ENCODE data around the gene PACSIN2.
"Not testable (repeated sequence)": the region's sequence is repeated elsewhere in the genome, so short reads cannot be mapped to it uniquely, and the experiment has no call there.

Gene PACSIN2

DNA sequence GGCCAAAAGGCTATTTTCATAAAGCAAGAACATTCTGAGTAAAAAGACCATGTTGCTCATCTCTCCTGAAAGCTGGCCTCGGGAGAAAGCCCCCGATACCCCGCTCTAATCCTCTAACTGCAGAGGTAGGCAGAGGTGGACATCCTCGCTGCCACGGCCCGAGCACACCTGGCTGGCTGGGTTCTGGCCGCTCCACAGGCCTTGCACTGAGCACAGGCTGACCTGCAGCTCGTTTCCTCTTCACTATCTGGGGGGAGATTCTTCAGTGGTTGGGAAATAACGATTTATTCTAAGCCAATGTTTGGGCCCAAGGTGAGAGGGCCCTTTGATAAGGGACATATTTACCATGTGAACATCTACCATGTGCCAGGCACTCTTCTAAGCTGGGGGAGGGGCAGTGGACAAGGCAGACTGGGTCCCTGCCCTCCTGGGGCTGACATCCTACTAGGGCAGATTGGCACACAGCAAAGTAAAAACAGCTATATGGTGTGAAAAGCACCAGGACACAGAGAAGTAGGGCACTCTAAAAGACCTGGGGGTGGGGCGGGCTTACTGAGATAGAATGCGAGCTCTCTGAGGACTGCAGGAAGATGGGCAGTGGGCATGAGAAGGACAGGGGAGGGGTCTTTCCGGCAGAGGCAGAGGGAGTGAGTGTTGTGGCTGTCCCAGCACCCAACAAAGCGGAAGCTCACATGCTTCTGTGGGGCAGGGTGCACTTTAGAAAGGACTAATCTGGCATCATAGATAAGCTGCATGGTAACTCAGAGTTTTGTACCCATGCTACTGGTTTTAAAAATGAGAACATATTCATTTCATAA is 92.4 kb downstream of the PACSIN2 start:
- no peak for DNase-seq

DNA sequence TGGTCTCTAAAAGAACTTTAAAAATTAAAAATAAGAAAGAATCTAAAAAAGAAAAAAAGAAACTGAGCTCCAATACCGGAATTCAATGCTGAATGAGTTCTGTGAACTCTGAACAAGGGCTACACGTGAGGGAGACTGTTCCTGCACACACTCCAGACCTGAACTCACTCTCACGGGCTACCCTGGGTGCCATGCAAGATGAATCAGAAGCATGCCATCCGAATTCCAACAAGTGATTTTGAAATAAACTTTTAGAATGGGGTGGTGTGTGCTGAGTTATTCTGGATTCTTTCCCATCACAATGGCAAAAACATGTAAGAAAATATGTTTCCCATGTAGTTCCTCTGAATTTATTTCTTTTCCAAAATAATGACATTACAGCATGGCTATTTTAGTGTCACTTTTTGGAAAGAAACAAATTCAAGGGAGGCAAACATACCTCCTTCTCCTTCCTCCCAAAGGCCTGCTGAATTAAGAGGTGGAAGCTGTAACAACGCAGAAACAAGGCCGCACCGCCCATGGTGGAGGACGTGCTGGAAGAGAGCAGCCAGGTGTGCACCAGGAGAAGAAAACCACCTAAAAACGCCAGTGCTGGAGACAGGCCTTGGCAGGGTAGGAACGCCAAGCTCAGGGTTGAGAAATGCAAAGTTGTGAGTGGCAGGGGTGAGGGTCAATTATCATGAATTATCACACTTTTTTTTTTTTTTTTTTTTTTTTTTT is 94.7 kb downstream of the PACSIN2 start:
- DNase-seq, result peak; percentile 16

DNA sequence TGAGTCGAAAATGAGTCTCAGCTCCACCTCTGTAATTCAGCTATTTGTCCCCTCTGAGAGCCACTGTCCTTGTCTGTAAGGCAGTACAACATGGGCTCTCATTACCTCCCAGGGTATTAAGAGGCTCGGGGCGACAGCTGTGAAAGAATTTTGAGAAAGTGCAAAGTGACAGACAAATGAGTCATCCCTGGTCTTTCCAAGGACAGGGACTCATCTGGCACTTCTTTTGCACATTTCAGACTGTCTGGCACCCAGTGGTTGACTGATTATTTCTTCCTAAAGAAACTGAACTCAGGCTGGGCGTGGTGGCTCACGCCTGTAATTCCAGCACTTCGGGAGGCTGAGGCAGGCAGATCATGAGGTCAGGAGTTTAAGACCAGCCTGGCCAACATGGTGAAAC is 95.8 kb downstream of the PACSIN2 start:
- DNase-seq, result peak; percentile 21

DNA sequence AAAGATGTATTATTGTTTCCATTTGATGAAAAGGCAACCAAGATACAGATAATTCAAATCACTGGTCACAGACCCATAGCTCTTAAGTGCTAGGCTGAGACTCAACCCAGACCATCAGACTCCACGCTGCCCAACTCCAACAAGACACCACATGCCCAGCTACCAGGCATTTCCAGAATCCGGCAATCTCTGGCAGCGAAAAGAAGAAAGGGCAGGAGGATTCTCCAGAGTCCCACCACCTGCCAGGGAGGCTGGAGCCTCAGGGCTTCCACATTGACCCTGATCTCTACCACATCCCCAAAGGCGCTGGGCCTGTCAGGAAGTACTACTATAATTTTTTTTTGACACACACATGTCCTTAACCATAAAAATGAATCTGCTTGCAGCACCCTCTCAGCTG is 96.4 kb downstream of the PACSIN2 start:
- DNase-seq, result no peak

DNA sequence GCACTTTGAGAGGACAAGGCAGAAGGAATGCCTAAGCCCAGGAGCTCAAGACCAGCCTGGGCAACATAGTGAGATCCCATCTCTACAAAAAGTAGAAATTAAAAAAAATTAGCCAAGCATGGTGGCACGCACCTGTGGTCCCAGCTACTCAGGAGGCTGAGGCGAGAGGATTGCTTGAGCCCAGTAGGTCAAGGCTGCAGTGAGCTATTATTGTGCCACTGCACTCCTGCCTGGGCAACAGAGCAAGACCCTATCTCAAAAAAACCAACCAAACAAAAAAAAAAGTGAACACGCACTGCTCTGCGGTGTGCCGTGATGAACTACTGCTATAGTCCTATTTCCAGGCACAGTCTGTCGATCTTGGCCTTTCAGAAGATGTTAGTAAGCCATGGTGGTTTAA is 97.6 kb downstream of the PACSIN2 start:
- not testable (repeated sequence) for DNase-seq

DNA sequence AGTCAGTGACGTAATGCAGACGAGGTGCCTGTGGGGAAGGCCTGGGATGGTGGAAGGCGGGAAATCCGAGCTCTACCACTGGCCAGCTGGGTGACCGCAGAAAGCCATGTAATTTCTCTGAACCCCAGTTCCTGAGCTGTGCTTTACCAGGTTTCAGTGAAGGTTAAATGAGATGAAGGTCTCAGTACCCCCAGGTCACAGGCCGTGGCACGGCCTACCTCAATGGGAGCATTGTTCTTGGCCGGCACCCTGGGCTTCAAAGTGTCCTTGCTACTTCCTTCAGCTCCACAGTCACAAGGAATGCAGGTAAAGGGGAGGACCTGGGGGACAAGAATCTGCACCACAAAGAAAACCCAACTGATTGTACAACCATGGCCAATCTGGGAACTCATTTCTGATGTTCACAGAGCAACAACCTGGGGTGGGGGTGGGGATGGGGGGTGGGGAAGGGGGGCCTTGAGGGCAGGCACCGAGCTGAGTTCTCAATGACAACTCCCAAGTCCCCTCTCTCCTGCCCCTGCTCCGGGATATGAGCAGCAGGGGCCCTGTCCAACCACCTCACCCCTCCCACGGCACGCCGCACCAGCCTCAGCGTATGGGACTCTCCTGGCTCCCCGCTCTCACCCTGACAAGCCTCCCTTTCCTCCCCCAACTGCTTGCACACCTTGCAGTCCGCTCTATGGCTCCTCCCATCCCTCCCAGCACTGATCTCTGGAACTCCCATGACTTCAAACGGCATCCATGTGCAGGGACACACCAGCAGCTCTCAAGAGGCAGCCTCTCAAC is 98.8 kb downstream of the PACSIN2 start:
- DNase-seq, result no peak

DNA sequence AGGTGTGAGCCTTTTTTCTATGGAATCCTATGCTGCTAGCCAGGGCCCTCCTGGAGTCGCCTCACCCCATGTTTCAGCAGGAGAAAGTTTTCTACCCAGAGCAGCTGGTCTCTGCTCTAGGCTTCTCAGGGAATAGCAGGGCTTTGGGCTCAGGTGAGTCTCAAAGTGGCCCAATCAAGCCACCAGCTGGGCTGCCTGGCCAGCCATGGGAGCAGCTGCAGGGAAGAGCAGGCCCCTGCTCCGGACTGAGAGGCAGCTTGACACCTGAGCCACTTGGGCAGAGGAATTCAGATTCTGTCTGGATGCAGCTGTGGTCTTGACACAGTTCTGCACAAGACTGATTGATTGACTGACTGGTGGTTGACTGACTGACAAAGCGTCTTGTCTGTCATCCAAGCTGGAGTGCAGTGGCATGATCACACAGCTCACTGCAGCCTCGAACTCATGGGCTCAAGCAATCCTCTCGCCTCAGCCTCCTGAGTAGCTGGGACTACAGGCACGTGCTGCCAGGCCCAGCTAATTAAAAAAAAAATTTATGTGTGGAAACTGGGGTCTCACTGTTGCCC is 100.4 kb downstream of the PACSIN2 start:
- DNase-seq, result no peak

DNA sequence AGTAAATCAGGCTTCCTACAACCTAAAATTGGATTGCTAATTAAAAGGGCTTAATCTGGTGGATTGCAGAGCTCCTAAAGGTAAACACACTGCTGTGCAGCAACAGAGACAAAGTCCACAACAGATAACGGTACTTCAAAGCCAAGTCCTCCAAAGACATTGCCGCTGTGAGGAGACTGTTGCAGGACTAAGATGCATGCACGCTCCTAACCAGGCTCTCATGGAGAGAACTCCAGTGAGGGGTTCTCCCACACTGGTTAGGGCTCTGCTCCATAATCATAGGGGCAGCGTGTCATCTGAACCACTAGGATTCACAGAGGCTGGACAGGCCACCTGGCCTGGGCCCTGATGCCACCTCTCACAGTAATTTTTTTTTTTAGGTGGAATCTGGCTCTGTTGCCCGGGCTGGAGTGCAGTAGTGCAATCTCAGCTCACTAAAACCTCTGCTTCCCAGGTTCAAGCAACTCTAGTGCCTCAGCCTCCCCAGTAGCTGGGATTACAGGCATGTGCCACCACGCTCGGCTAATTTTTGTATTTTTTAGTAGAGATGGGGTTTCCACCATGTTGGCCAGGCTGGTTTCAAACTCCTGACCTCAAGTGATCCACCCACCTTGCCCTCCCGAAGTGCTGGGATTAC is 101.0 kb downstream of the PACSIN2 start:
- no peak for DNase-seq

DNA sequence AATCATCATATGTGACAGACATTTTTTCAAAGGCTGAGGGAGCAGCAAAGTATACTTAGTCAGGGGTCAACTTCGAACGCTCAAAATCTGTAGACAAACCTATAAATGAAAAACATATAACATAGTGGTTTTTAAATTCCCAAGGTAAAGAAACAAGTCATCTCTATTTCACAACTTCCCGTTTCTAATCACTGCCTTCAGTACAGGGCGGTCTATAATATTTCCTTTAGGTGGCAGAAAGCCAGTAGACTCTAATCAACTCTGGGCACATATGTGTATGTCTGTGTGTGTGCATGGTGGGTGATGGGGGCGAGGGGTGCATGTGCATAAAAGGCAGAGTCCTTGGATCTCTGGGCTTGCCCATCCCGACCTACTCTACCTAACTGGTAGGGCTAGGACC is 102.9 kb downstream of the PACSIN2 start:
- DNase-seq, result no peak

DNA sequence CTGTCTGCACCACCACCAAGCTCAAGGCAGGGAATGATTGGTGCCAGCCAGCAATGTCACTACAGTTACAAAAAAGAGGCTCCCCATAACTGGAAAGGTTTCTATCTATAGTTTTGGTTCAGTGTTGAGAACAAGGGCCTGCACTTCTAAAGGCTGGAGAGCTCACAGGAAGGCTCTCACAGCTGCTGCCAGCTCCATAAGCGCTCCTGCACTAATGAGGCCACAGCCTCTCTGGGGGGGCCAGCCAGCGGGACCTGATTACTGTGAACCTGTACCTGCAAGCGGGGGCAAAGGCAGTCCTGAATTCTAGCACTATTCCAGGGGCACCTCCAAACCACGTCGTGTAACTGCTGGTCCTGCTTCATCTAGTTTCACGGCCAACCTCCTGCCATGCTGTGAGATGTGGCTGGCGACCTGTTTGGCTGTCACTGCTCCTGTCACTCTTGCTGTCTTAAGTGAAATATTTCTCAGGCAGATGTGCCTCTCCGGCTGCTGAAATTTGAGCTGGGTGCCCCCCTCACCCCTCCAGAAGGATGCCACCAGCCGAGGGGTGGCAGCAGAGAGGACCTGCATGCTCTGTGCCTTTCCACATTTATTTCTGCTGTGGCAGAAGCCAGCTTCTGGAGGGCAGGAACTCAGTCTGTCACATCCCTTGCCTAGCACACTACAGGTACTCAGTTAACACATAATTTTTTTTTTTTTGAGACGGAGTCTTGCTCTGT is 104.6 kb downstream of the PACSIN2 start:
- DNase-seq, result no peak

DNA sequence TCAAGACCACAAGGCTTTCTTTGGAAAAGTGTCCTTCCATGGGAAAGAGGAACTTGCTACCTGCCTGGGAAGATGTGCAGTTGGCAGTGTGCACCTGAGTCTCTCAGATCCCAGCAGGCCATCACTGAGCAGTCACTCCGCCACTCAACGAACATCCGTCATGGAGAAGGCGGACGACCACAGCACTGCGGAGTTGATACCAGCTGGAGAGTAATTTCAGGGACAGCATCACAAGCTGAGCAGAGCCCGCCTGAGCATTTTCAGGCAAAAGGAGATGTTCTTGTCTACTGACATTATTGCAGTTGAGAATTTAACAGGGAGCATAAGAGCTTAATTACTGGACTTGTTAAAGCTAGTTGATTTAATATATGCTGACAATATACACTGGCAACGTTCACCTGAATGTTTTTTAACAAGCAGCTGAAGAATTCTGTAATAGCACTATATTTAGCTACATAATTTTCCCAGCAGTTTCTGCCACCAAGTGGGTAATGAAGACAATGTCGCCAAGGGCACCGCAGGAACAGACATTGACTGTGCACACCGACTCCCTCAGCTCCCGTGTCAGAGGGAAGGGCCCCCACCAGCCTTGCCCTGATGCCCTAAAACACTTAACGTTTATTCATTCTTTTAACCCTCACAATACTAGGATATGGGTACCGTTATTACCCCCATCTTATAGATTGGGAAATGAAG is 105.4 kb downstream of the PACSIN2 start:
- no peak for DNase-seq

DNA sequence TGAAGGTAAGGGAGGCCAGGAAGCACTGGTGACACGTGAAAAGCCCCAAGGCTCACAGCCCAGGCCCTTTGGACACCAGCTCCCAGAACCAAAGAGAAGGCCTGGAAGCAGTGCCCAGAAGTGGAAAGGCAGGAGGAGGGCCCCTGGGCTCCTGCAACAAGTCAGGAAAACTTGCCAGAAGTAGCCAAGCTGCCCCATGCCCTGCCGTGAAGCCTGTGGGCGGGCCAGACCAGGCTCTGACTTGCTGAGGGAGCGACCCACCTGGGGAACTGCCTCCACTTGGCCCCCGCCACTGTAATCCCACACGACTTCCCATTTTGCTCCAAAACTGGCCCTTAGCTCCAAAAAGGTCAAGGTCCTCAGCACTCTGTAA is 106.6 kb downstream of the PACSIN2 start:
- DNase-seq, result no peak

DNA sequence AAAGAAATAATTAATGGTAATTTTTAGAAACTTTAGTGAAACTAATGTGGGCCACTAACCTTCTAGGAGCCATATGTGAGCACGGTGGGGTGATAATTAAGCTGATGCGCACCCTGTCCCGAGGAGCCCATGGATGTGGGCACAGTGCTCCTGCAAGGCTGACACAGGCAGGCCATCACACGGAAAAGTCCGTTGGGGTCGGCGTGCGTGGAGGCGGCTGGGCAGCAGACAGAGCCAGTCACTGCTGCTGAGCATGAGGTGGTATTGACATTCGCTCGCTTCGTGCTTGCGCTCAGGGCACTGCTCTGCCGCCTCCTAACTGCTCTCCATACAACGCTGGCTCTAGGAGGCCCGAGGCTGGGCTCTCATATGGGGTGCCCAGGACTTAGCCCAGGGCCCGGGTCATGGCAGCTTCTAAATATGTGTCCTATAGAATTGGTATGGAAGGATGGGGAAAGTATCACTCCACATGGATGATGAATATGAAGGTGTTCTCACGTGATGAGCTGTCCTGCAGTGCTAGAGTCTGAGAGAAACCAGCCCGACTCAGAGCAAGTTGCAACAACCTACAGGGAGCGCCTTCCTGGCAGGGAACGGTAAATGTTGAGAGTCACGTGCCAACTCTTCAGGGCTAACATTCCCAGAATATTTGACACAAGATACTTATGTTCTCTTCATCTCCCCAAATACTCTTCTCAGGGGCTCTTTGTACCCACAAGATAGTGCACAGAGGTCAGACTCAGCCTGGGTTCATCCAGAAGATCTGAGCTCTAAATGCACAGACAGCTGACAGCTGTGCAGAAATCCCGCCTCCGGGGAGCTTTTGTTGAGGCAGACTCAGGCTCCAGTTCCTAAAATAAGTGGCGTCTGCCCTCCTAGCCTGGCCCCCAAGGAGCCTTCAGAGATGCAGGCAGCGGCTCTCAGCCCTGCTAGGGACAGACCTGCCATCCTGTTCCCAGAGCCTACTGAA is 107.3 kb downstream of the PACSIN2 start:
- DNase-seq, result peak; percentile 66

DNA sequence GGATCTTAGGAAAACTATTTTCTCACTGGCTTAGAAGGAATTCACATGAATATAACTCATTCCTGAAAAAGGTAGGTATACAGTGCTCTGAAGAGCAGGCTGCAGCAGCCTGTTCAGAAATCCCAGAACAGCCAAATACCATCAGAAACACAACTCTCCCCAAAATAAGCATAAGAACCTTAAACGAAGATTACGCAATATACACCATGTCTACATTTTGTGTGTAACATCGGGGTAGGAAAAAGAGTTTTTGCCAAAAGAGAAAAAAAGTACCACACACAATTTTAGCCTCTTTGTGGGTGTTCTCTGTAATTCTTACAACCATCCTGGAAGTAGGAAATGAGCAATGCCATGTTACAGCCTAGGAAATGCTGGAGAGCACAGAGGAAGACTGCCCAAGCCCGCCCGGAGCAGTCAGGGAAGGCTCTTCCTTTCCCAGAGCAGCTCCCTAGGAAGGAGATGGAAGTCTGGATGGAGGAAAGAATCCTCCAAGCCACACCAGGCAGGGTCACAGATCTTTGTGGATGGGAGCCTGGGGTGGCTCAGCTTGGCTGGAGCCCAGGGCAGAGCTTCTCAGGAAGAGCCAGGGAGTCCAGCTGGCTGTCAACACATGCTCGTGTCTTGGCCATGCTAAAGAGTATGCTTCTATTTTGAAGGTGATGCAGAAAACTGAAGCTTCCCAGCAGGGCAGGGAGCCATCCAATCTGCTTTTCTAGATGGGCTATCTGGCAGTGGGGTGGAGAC is 108.2 kb downstream of the PACSIN2 start:
- no peak for DNase-seq

DNA sequence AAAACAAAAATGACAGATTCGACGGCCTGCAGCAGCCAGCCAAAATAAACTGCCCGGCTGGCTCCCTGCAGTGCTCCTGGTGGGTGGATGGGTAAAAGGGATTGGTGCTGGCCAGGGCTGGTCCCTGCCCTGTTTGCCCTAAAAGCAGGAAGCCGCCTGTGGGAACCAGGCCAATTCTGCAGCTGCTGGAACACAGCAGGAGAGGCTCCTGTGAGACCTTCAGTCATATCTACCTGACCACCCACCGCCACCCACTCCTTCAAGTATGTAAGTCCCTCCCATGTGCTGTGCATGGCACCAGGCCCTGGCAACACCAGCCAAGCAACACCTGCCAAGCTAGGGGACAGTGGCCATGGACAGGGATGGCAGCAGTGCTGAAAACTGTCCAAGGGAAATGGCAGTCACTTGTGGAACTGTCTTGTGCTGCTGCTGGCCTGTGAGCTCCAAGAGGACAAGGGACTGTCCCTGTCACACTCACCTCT is 109.2 kb downstream of the PACSIN2 start:
- no peak for DNase-seq

DNA sequence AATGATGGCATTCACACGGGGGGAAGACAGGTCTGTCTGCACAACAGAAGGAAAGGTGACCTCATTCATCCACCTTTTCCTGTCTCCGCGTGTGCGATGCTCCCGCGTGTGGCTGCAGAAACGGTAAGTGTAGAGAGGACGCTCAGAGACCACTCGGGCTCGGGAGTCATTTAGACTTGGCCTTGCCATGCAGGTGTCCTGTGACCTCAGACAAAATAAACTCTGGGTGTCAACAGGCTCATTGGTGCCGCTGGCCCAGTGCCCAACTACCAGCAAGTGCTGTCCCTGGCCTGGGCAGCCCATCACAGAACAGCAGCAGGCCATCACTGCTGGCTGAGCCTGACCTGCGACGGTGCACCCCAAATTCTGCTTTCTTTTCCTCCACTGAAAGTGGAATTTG is 109.7 kb downstream of the PACSIN2 start:
- no peak for DNase-seq

DNA sequence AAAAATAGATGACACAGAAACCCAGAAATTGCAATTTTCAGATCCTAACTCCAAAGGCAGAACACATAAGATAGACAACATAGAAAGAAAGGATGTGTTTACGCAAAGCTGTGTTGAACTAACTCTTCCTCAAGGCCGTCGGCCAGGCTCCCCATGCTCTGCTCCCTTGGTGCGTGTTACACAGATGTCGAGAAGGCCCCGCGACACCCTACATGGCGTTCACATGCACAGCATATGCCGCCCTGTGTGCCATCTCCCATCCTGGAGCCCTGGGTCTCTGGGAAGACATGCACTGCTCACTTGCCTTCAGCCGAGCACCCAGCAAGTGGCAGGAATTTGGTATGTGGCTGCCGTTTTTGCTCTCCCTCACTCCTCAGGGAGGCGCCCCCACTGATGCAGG is 110.9 kb downstream of the PACSIN2 start:
- DNase-seq, result no peak

DNA sequence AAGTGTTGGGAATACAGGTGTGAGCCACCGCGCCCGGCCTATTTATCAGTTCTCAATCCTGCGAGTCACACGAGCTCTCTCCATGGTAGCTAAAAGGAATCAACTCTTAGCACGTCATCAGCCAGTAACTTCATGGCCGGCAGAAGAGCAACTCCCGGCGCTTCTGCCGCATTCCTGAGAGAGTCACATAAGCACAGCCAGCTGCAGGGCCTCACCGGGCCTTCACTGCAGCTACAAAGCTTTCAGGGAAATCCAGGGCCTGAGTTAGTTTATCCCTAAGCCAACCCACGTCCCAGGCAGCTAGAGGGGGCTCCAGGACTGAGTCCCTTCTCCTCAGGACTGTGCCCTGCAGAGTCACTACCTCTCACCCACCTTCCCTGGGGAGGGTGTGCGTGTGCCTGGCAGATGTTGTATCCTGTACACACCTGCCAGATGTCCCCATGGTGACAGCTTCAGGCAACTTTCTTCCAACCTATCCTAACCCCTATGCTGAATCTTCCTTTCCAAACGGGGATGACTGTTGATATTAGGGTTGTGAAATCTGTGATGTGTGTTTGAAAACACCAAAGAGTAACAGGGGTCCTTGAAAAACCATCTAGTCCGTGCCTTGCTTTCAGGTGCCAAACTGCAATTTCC is 112.0 kb downstream of the PACSIN2 start:
- no peak for DNase-seq
